ENCODE data around the gene COL5A1. TPM values are rescaled to one million over a fixed set of nuclear protein-coding genes. Genes with fewer than 3 reads are reported as not detected.

COL5A1 gene
- total RNA-seq, 4 donors from 2014 or later, result 13.3 to 55.0 (median 27.0) TPM

GRCh38 chr9:134802216-134802795 is 160.7 kb downstream of the COL5A1 start:
- DNase-seq (ENCODE audit: low spot score) (no peak), ATAC-seq (ENCODE audit: low FRiP score) (no peak)
- no peak for TF ChIP-seq CTCF (IDR thresholded peaks at IDR 0.05)

GRCh38 chr9:134804871-134805270 is 163.3 kb downstream of the COL5A1 start:
- TF ChIP-seq CTCF (IDR thresholded peaks at IDR 0.05), result no peak
- DNase-seq (ENCODE audit: low spot score), result no peak
- ATAC-seq (ENCODE audit: low FRiP score), result no peak

- DNase-seq (ENCODE audit: low spot score), result no peak
- TF ChIP-seq CTCF (IDR thresholded peaks at IDR 0.05), result no peak
- no peak for ATAC-seq (ENCODE audit: low FRiP score)
These were observed 166.3 kb downstream of the COL5A1 start for GRCh38 chr9:134807716-134808446.

GRCh38 chr9:134808447-134808792 is 166.8 kb downstream of the COL5A1 start:
- no peak for TF ChIP-seq CTCF (IDR thresholded peaks at IDR 0.05)
- ATAC-seq (ENCODE audit: low FRiP score), result no peak
- DNase-seq (ENCODE audit: low spot score), result no peak

GRCh38 chr9:134809292-134809691 is 167.7 kb downstream of the COL5A1 start:
- no peak for DNase-seq (ENCODE audit: low spot score)
- ATAC-seq (ENCODE audit: low FRiP score), result no peak
- TF ChIP-seq CTCF (IDR thresholded peaks at IDR 0.05), result no peak

- DNase-seq (ENCODE audit: low spot score), result no peak
- no peak for ATAC-seq (ENCODE audit: low FRiP score)
- TF ChIP-seq CTCF (IDR thresholded peaks at IDR 0.05), result no peak
These were observed 168.2 kb downstream of the COL5A1 start for GRCh38 chr9:134809826-134810225.

- TF ChIP-seq CTCF (IDR thresholded peaks at IDR 0.05), result no peak
- ATAC-seq (ENCODE audit: low FRiP score), result no peak
- no peak for DNase-seq (ENCODE audit: low spot score)
These were observed 169.6 kb downstream of the COL5A1 start for GRCh38 chr9:134811079-134811672.
